ENCODE measurements around the gene TEAD1. TPM values are rescaled to one million over a fixed set of nuclear protein-coding genes. Genes with fewer than 3 reads are reported as not detected.

TEAD1 gene
- total RNA-seq, 1 donor from 2014 or later, result 17.6 TPM

DNA sequence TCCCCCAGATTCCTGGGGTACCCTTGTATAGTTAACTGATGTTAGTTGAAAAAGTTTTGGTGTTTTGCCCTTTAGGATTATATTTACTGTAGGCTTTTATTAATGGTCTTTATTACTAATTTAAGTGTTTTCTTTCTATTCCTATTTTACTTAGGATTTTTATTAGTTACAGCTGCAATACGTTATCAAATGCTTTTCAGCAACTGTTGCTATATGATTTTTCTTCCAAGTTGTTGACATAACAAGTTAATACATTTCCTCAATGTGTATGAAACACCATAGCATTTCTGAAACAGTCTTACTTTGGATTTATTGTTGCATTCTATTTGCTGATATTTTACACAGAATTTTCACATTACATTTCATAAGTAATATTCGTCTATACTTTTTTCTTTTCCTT lies 253.7 kb downstream of the TEAD1 start:
- Histone ChIP-seq H3K4me3 (ENCODE audit: low read depth, low read length) (no peak overlapping the region), H3K36me3 (ENCODE audit: control insufficient read depth, insufficient read depth, low read length) (peaks cover 5% of the 10 kb centered on the region), H3K27me3 (ENCODE audit: control insufficient read depth, insufficient read depth, low read length) (no peaks in the 10 kb centered on the region)
- no peak for DNase-seq (ENCODE audit: low read depth)
- FAIRE-seq, result no peak
- TF ChIP-seq, protein P1, sequence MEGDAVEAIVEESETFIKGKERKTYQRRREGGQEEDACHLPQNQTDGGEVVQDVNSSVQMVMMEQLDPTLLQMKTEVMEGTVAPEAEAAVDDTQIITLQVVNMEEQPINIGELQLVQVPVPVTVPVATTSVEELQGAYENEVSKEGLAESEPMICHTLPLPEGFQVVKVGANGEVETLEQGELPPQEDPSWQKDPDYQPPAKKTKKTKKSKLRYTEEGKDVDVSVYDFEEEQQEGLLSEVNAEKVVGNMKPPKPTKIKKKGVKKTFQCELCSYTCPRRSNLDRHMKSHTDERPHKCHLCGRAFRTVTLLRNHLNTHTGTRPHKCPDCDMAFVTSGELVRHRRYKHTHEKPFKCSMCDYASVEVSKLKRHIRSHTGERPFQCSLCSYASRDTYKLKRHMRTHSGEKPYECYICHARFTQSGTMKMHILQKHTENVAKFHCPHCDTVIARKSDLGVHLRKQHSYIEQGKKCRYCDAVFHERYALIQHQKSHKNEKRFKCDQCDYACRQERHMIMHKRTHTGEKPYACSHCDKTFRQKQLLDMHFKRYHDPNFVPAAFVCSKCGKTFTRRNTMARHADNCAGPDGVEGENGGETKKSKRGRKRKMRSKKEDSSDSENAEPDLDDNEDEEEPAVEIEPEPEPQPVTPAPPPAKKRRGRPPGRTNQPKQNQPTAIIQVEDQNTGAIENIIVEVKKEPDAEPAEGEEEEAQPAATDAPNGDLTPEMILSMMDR (IDR thresholded peaks at IDR 0.05; ENCODE audit: insufficient read depth, low read length, severe bottlenecking), result no peak

DNA sequence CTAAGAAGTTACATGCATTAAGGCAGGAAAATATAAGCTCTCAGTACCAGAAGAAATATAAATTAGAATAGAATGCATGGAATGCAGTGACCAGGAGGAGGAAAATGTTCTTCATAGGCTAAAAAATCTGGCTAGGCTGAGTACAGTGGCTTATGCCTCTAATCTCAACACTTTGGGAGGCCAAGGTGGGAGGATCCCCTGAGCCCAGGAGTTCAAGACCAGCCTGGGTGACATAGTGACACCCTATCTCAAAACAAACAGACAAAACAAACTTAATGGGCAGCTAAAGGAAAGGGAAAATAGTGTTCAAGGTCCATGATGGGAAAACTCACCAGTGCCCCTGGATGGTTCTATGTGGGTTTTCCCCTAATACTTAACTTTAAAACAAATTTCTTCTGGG lies 256.6 kb downstream of the TEAD1 start:
- Histone ChIP-seq H3K36me3 (ENCODE audit: control insufficient read depth, insufficient read depth, low read length) (peaks cover 4% of the 10 kb centered on the region), H3K27me3 (ENCODE audit: control insufficient read depth, insufficient read depth, low read length) (no peaks in the 10 kb centered on the region), H3K4me3 (ENCODE audit: low read depth, low read length) (no peak overlapping the region)
- TF ChIP-seq, protein P1 (IDR thresholded peaks at IDR 0.05; ENCODE audit: insufficient read depth, low read length, severe bottlenecking), result no peak
- DNase-seq (ENCODE audit: low read depth) (no peak), FAIRE-seq (no peak)

DNA sequence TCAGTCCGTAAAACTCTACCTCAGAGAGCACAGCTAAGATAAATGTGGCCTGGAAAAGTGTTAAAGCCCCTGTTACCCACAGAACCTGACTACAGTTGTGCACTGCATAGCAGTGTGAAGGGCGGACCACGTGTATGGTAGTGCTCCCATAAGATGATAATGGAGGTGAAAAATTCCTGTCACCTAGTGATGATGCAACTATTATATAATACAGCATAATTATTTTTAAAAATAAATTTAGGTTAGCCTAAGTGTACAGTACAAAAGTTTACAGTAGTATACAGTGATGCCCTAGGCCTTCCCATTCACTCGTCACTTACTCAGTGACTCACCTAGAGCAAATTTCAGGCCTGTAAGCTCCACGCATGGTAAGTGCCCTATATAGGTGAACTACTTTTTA lies 258.3 kb downstream of the TEAD1 start:
- Histone ChIP-seq H3K4me3 (ENCODE audit: low read depth, low read length) (no peak overlapping the region), H3K36me3 (ENCODE audit: control insufficient read depth, insufficient read depth, low read length) (peaks cover 4% of the 10 kb centered on the region), H3K27me3 (ENCODE audit: control insufficient read depth, insufficient read depth, low read length) (no peaks in the 10 kb centered on the region)
- TF ChIP-seq, protein P1 (IDR thresholded peaks at IDR 0.05; ENCODE audit: insufficient read depth, low read length, severe bottlenecking), result no peak
- DNase-seq (ENCODE audit: low read depth) (no peak), FAIRE-seq (no peak)

DNA sequence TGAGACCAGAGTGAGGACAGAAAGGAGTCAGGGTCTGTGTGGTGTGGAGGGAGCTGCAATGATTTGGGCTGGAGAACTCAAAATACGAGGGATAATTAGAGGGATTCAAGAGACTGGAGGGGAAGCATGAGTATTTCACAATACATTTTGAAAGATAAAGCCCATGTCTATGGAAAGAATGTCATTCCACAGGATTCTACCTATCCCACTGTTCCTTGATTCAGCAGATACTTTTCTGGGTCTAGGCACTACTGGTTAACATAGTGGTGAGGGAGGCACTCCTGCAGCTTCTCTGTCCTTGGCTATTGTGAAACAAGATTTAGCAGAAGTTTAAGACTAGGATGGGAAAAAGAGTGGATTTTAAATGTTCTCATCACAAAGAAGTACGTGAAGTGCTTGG lies 262.0 kb downstream of the TEAD1 start:
- Histone ChIP-seq H3K4me3 (ENCODE audit: low read depth, low read length) (no peak overlapping the region), H3K27me3 (ENCODE audit: control insufficient read depth, insufficient read depth, low read length) (no peaks in the 10 kb centered on the region), H3K36me3 (ENCODE audit: control insufficient read depth, insufficient read depth, low read length) (peaks cover 7% of the 10 kb centered on the region)
- FAIRE-seq (no peak), DNase-seq (ENCODE audit: low read depth) (no peak)
- TF ChIP-seq, protein P1 (IDR thresholded peaks at IDR 0.05; ENCODE audit: insufficient read depth, low read length, severe bottlenecking), result no peak

DNA sequence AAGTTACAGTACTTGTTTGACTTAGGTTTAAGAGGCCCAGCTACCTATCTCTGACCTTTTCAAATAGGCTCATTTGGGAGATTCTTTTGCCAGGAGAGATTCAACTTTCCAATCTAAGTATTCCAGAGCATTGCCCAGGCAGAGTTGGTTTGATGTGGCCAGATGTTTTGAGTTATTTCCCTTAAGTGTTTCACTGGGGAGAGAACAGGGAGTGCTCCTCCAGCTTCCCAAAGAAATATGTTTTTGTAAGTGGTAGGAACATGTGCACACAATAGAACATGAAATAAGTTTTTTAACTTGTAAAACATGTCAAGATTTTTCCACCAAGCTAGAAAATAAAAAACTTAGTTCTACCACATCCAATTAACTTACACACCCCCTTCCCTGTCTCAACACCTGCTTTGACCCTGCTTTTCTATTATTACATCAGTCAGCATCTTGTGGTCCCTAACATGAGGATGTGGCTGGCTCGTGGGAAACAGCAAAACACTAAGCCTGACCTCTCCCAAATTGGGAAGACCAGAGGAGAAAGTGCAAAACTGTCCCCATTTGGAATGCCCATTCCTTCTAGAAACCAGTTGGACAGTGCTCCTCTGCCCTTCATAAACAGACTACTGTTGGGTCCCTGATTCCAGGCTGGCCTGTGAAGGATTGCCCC lies 264.5 kb downstream of the TEAD1 start:
- Histone ChIP-seq H3K27me3 (ENCODE audit: control insufficient read depth, insufficient read depth, low read length) (no peaks in the 10 kb centered on the region), H3K4me3 (ENCODE audit: low read depth, low read length) (no peak overlapping the region), H3K36me3 (ENCODE audit: control insufficient read depth, insufficient read depth, low read length) (peaks cover 6% of the 10 kb centered on the region)
- DNase-seq (ENCODE audit: low read depth), result no peak
- TF ChIP-seq, protein P1 (IDR thresholded peaks at IDR 0.05; ENCODE audit: insufficient read depth, low read length, severe bottlenecking), result no peak
- no peak for FAIRE-seq

DNA sequence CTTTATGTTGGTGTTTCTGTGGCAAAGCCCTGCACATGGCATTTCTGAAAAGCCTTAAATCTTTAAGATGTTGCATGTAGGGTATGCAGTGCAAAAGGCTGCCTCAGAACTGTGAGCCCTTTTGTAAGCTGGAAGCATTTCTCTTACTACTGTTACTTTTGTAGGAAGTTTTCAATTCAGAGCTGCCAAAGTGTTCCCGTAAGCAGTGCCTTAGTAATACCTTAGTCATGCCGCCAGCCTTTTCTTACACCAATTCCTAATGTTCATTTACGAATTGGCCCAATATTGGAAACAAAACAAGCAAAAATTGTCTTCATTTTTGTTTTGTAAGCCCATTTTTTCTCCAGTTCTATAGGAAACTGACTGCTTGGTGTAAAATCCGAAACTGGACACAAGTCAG lies 267.4 kb downstream of the TEAD1 start:
- Histone ChIP-seq H3K27me3 (ENCODE audit: control insufficient read depth, insufficient read depth, low read length) (no peaks in the 10 kb centered on the region), H3K4me3 (ENCODE audit: low read depth, low read length) (no peak overlapping the region), H3K36me3 (ENCODE audit: control insufficient read depth, insufficient read depth, low read length) (peaks cover 8% of the 10 kb centered on the region)
- TF ChIP-seq, protein P1 (IDR thresholded peaks at IDR 0.05; ENCODE audit: insufficient read depth, low read length, severe bottlenecking), result no peak
- no peak for FAIRE-seq
- no peak for DNase-seq (ENCODE audit: low read depth)

Data from bronchial epithelial cell (primary cell).